ENCODE measurements around the gene JUNB.
"Not testable (repeated sequence)": the region's sequence is repeated elsewhere in the genome, so short reads cannot be mapped to it uniquely, and the experiment has no call there.

The JUNB gene

DNA sequence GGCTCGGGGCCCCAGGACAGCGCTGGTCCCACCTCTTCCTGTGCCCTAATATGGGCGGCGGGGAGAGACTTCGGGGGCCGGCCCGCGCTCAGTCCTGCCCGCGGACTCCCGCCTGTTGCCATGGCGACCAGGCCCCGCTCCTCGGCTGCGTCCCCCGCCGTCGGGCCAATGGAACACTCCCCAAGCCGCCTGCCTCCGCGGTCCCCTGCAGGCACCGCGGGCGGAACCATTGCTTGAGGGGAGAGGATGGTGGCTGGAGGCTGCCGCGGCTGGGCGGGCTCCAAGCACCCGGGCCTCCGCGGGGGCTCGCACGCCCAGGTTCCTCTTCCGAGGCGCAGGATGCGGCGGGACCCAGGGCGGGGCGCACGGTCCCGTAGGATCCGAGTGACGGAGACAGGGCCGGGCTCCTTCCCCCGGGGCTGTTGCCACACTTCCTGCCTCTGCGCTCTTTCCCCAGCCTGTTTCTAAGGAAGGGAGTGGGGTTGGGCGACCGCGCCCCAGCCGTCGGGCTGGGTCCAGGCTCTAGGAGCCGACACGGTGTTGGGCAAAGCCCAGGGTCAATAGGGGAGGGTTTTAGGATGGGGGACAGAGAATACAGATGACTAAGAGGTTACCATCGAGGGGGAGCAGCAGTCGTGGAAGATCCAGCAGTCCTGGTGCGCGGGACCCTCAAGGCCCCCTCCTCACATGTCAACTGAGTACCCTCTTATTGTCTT lies 1.2 kb upstream of the JUNB start:
- DNase-seq, result no peak

DNA sequence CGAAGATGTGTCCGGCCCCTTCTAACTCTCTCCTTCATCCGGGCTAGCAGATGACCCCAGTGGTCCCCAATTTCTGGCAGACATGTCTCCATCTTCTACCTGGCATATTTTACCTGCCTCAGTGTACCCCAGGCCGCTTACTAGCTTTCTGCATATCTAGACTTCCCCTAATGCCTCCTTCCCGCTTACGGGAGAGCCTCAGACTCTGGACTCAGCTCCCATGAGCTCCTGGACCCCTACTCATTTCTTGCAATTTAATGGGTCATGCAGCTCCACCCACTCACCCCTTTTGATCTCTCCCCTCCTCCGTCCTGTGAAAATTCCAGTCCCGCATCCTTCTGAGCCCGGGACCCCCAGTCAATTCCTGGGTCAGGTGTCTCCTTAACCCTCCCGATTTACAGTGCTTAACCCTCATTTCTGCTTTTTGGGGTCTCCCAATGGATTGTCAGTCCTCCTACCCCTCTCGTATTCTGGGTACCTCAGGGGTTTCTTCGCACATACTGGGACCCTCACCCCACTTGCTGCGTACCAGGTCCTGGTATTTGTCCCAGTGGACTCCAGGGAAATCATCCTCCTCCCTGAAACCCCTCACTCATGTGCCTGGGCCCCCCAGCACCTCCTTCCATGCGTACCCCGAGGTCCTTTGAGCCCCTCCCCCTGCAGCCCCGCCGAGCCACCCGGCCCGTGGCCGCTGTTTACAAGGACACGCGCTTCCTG lies 500 bp upstream of the JUNB start:
- DNase-seq, result no peak

DNA sequence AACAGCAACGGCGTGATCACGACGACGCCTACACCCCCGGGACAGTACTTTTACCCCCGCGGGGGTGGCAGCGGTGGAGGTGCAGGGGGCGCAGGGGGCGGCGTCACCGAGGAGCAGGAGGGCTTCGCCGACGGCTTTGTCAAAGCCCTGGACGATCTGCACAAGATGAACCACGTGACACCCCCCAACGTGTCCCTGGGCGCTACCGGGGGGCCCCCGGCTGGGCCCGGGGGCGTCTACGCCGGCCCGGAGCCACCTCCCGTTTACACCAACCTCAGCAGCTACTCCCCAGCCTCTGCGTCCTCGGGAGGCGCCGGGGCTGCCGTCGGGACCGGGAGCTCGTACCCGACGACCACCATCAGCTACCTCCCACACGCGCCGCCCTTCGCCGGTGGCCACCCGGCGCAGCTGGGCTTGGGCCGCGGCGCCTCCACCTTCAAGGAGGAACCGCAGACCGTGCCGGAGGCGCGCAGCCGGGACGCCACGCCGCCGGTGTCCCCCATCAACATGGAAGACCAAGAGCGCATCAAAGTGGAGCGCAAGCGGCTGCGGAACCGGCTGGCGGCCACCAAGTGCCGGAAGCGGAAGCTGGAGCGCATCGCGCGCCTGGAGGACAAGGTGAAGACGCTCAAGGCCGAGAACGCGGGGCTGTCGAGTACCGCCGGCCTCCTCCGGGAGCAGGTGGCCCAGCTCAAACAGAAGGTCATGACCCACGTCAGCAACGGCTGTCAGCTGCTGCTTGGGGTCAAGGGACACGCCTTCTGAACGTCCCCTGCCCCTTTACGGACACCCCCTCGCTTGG lies 966 bp downstream of the JUNB start:
- DNase-seq, result peak; percentile 54

DNA sequence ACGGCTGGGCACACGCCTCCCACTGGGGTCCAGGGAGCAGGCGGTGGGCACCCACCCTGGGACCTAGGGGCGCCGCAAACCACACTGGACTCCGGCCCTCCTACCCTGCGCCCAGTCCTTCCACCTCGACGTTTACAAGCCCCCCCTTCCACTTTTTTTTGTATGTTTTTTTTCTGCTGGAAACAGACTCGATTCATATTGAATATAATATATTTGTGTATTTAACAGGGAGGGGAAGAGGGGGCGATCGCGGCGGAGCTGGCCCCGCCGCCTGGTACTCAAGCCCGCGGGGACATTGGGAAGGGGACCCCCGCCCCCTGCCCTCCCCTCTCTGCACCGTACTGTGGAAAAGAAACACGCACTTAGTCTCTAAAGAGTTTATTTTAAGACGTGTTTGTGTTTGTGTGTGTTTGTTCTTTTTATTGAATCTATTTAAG lies 1.6 kb downstream of the JUNB start:
- no peak for DNase-seq

DNA sequence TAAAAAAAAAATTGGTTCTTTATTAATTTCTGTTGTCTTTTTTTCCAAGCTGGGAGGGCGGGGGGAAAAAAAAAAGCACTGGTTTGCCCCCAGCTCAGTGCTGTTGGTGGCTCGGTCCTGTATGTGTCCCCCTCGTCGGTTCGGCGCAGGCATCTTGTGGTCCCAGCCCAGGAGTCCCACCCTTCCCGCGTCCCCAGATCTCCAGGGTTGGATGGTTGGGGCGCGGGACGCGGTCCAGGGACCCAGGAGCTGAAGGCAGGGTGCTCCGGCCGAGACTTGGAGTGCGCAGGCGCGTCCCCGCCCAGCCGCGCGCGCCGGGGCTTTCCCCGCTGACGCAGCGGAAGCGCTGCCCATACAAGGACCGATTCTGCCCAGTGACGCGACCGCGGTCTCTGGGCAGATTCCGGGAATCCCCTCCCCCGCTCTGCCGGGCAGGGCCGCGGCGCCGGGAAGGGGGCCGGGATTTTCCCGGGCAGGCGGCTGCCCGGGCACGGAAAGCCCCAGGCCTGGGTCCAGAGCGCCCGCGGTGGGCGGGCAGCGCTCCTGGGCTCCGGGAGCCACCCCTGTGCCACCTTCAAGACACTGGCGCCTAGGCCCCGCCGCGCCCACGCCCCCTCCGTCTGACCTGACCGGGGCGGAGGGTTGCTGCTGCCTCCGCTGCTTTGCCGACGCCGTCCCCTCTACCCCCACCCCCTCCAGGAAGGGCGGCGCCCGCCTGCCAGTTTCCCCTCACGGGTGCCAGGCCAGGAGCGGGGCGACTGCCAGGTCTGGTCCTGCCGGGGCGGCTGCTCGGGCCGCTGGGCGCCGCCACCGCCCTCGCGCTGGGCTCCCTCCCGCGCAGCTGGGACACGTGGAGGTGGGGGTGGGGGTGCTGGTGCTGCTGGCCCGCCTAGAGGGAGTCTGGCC lies 2.3 kb downstream of the JUNB start:
- DNase-seq, result peak; percentile 86

DNA sequence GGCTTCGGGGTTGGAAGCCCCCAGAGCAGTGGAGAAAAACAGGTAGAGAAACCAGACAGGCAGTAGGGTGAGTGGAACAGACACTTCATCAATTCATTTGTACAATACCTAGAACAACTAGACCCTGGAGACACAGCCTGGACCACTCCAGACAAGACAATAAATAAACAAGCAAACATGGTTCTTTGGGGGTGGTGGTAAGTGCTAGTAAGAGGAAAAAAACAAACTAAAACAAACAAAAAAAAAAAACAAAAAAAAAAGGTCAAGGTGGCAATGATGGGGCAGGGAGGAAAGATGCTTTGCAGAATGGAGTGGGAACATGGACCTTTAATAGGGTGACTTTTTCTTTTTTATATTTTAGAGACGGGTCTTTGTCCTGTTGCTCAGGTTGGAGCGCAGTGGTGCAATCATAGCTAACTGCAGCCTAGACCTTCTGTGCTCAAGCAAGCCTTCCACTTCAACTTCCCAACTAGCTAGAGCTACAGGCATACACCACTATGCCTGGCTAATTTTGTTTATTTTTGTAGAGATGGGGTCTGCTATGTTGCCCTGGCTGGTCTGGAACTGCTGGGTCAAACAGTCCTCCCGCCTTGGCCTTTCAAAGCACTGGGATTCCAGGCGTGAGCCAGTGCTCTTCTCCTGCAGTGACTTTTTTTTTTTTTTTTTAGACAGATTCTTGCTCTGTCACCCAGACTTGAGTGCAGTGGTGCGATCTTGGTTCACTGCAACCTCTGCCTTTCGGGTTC lies 3.1 kb downstream of the JUNB start:
- DNase-seq, result no peak

DNA sequence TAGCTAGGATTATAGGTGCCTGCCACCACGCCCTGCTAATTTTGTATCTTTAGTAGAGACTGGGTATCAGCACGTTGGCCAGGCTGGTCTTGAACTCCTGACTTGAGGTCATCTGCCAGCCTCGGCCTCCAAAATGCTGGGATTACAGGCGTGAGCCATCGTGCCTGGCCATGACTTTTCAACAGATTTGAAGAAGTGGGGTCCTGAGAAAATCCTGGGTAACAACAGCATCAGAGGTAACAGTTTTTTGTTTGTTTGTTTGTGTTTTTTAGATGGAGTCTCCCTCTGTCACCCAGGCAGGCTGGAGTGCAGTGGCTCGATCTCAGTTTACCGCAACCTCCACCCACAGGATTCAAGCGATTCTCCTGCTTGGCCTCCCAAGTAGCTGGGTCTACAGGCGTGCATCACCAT lies 3.7 kb downstream of the JUNB start:
- no peak for DNase-seq

DNA sequence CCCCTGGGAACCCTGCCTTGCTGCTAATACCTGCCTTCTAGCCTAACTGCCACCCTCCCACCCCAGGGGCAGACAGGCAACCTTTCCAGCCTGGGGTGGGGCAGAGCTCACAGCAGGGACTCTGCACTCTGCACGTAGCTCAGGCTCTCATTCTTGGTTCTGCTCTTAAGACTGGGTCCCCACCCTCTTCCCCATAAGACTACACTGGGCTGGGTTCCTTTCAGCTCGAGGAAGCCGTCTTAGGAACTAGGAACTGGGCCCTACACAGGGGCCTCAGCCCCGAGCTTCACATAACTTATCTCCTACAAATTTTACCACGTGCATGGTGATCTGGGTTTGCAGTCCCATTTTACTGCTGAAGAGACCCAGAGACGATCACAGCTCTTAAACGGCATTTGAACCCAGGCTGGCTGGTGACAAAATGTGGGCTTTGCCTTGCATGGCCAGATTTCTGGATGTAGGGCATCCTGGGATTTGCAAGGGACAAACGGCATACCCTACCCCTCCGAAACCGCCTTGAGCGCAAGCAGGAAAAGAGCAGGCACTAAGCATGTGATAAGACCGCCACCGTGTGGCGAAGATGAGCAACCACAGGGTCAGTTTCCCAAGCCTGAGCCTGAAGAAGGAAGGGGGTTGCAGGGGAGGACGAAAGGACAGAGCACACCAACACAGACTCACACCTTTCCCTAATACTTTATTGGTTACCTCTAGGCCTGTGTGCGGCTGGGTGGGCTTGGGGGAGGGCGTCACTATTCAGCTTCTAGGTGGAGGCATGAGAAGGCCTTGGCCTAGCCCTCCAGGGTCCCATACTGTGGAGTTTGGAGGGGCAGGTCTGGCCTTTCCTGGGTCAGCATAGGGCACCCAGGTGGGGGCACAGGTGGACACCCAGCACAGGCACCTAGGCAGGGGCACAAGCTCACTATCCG lies 5.1 kb downstream of the JUNB start:
- peak; percentile 62 for DNase-seq

DNA sequence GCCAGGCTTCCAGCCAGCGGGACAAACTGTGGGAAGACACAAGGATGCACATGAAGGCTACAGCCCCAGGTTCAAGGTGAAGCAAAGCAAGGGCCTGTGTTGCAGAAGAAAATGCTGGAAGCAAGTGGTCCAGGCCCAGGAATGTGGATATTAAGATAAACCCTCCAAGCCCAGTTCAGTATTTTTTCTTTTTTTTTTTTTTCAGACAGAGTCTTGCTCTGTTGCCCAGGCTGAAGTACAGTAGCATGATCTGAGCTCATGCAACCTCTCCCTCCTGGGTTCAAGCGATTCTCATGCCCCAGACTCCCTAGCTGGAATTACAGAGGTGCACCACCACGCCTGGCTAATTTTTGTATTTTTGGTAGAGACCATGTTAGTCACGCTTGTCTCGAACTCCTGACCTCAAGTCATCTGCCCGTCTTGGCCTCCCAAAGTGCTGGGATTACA lies 5.9 kb downstream of the JUNB start:
- DNase-seq, result no peak

DNA sequence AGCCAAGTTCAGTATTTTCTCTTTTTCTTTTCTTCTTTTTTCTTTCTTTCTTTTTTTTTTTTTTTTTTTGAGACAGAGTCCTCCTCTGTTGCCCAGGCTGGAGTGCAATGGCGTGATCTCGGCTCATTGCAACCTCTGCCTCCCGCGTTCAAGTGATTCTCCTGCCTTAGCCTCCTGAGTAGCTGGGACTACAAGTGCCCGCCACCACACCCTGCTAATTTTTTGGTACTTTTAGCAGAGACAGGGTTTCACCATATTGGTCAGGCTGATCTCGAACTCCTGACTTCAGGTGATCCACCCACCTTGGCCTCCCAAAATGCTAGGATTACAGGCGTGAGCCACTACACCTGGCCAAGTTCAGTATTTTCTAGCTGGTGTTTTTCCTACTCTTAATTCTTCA lies 6.3 kb downstream of the JUNB start:
- not testable (repeated sequence) for DNase-seq

DNA sequence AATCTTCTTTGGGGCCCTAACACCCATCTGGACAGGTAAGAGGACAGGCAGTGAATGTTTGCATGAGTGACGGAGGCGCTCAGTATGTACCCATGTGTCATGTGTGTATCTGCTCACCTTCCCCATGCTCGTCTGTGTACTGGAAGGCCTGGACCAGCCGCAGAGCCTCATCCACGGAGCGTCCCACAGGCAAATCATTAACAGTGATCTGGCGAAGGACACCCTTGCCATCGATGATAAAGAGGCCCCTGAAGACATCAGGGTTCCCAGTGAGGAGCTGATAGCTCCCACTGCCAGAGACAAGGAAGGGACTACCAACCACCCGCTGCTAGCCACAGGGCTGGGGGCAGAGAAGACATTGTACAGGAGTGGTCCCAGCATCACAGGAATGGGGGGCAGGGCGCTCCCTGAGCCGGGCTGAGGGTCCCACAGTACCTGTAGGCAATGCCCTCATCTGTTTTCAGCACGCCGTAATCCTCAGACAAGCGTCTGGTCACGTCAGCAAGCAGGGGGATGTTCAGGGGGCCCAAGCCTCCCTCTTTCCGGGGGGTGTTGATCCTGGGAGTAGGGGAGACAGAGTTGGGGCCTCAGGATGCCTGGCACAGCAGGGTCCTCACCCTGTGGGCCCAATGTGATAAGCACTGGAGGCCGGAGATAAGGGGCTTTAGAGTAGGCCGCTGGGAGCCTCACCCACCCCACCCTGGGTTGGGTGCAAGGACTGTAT lies 8.6 kb downstream of the JUNB start:
- DNase-seq, result no peak

DNA sequence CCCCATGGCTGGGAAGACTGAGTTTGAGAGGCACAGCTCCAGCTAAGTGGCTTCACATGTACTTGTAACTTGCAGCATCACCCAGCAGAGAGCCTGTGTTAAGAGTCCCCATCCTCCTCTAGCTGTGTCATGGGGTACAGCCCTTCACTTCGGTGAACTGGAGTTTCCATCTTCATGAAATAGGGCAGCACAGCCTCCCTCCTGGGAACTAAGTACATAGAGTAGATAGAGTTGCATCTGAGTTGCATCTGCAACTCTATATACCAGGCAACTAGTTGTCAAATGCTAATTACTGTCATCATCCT lies 9.1 kb downstream of the JUNB start:
- no peak for DNase-seq

DNA sequence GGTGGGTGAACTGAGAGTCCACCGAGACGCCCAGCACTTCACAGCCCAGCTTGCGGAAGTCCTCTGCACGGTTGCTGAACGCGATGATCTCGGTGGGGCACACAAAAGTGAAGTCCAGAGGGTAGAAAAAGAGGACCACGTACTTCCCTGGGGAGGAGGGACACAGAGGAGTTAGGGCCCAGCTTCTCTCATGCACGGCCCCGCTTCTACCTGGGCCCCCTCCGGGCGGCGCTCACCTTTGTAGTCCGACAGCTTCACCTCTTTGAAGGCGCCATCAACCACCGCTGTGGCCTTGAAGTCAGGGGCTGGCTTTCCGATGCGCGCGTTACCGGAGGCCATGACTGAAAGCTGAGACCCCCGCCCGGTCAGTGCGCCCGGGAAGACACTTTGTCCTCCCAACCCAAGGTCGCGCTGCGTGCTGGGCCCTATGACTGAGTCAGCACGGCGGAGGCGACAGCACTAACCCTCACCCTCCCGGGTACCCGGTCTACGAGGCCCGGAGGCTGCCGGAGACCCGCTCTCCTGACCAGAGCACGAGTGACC lies 9.7 kb downstream of the JUNB start:
- no peak for DNase-seq

DNA sequence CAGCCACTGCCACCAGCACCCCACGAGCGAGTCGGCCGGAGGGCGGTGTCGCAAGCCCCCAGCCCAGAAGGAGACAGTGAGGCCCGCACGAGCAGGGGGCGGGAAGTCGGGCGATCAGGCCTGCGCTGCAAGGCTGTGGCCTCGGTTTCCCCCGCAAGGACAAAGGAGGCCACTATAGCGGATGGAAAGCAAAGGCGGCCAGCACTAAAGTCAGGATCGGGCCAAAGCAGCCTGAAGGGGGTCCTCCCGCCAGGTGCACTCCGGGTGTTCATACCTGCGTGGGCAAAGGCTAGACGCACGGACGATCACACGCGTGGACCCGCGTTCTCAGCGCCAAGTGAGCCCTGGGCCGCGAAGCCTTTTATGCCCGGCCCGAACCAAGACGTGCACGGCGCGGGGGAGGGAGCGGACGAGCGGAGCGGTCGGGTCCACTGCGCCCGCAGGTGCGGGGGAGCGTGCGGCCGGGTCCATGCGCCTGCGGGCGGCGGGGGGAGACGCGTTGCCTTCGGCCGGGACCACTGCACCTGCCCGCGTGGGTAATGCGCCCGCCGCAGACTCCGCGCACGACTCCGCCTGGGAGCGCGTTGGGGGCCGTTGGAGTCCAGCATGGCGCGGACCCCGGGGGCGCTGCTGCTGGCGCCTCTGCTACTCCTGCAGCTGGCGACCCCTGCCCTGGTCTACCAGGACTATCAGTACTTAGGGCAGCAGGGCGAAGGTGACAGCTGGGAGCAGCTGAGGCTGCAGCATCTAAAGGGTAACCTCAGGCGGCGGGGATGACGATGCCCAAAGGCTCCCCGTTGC lies 10.4 kb downstream of the JUNB start, which contains the start of the genes PRDX2 and THSD8:
Gene PRDX2 (minus strand): TSS at position 335 of the 801 bp plus-strand sequence. CDS start 539 bp downstream, outside the sequence.
Gene THSD8 (plus strand): TSS at position 604 of the 801 bp plus-strand sequence. CDS start 3 bp downstream, at position 607.
- DNase-seq, result peak; percentile 33

DNA sequence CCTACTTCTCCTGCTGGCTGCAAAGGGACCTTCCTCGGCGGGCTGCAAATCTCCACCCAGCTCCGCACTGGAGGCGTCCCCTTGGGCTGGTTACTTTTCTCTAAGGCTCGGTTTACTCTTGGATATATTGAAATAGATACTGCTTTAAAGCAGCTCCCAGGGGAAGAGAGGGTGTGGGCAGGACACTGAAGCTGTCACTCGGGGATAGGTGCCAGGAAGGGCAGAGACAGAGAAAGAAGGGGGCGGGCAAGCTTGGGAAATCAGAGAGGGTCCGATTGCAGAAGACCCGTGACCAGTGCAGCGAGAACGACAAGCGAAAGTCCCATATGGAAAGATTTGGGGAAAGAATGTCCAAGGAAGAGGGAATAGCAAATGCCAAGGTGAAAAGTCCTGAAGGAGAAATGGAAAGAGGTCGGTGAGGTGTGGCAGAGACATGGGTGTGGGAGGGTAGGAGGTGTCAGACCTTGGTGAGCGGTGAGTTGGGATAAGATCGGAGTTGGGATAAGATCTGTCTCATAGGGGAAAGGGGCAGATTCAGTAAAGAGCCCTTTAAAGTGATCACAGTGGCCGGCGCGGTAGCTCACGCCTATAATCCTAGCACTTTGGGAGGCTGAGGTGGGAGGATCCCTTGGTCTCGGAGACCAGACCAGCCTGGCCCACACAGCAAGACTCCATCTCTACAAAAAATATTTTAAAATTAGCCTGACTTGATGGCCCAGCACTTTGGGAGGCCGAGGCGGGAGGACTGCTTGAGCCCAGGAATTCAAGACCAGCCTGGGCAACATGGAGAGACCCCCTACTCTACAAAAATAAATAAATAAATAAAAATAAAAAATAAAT lies 11.2 kb downstream of the JUNB start:
- DNase-seq, result no peak

DNA sequence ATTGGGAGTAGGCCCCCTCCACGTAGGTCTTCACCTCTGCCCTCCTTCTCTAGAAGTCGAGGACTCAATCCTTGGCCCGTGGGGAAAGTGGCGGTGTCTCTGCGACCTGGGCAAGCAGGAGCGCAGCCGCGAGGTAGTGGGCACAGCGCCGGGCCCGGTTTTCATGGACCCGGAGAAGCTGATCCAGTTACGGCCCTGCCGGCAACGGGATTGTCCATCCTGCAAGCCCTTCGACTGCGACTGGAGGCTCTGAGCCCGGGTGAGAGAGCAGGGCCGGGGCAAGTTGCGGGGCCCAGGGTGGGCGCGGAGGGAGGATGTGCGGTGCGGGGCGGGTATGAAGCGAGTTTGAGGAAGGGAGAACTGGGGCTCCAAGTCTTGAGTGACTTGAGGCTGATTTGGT lies 12.8 kb downstream of the JUNB start:
- DNase-seq, result no peak

DNA sequence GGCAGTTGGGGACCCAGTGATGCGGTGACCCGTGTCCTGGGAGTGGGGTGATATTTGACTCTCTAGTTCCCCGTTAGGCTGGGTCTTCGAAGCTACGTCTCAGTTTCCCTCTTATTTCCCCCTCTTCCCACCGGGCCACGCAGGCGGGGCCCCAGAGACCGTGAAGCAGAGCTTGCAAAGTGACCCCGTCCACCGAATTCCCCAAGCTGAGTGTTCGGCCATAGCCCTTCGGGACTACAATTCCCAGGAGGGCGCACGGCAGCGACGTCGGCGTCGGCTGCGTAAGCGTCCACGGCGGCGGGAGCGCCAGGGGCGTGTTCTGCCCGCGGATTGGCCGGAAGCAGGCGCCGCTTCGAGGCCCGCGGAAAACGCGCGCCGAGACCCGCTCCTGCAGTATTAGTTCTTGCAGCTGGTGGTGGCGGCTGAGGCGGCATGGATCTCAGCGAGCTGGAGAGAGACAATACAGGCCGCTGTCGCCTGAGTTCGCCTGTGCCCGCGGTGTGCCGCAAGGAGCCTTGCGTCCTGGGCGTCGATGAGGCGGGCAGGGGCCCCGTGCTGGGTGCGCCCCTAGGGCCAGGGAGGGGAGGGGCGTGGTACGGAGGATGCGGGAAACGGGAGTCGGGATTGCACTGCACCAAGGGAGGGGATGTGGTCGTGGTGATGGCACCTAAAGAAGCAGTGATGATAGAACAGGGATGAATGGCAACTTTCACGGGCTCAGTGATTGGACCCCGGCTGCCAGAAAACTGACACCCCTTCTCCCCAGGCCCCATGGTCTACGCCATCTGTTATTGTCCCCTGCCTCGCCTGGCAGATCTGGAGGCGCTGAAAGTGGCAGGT lies 15.2 kb downstream of the JUNB start, which contains the start of gene RNASEH2A:
Gene RNASEH2A (plus strand): TSS at position 343 of the 840 bp plus-strand sequence. CDS start 90 bp downstream, at position 433.
- DNase-seq, result peak; percentile 89

All from NCI-H446 treated with DMSO at 0.1 percent for 48 hours (cell line).